ENCODE measurements around the gene SLC22A9.

The SLC22A9 gene

GRCh38 chr11:63417174-63417852 lies 47.7 kb downstream of the SLC22A9 start:
- no peak for TF ChIP-seq USF1 (IDR thresholded peaks at IDR 0.05)
- no peak for TF ChIP-seq CREB1 (IDR thresholded peaks at IDR 0.05; ENCODE audit: low read depth)
- TF ChIP-seq EGR1 (IDR thresholded peaks at IDR 0.05), result no peak
- no peak for TF ChIP-seq MAX (IDR thresholded peaks at IDR 0.05)
- no peak for TF ChIP-seq TAF1 (IDR thresholded peaks at IDR 0.05; ENCODE audit: low read depth)
- no peak for TF ChIP-seq TCF12 (IDR thresholded peaks at IDR 0.05; ENCODE audit: low read depth)
- no peak for TF ChIP-seq RAD21 (IDR thresholded peaks at IDR 0.05; ENCODE audit: low read depth)
- TF ChIP-seq YY1 (IDR thresholded peaks at IDR 0.05; ENCODE audit: low read depth), result no peak
- no peak for TF ChIP-seq ZBTB7A (IDR thresholded peaks at IDR 0.05; ENCODE audit: low read depth)
- no peak for TF ChIP-seq FOXM1 (IDR thresholded peaks at IDR 0.05; ENCODE audit: borderline replicate concordance, low read depth)
- TF ChIP-seq EP300 (IDR thresholded peaks at IDR 0.05; ENCODE audit: borderline replicate concordance), result no peak
- no peak for TF ChIP-seq CEBPB (IDR thresholded peaks at IDR 0.05)
- TF ChIP-seq TEAD4 (IDR thresholded peaks at IDR 0.05), result no peak
- no peak for TF ChIP-seq NFIC (IDR thresholded peaks at IDR 0.05)
- TF ChIP-seq REST (IDR thresholded peaks at IDR 0.05; ENCODE audit: low read depth), result no peak

- TF ChIP-seq NFIC (IDR thresholded peaks at IDR 0.05) (no peak), ZBTB7A (IDR thresholded peaks at IDR 0.05; ENCODE audit: low read depth) (no peak), FOXM1 (IDR thresholded peaks at IDR 0.05; ENCODE audit: borderline replicate concordance, low read depth) (no peak), CREB1 (IDR thresholded peaks at IDR 0.05; ENCODE audit: low read depth) (no peak), EP300 (IDR thresholded peaks at IDR 0.05; ENCODE audit: borderline replicate concordance) (no peak), TEAD4 (IDR thresholded peaks at IDR 0.05) (no peak), EGR1 (IDR thresholded peaks at IDR 0.05) (no peak), YY1 (IDR thresholded peaks at IDR 0.05; ENCODE audit: low read depth) (no peak), MAX (IDR thresholded peaks at IDR 0.05) (no peak), USF1 (IDR thresholded peaks at IDR 0.05) (no peak), TAF1 (IDR thresholded peaks at IDR 0.05; ENCODE audit: low read depth) (no peak), REST (IDR thresholded peaks at IDR 0.05; ENCODE audit: low read depth) (no peak), TCF12 (IDR thresholded peaks at IDR 0.05; ENCODE audit: low read depth) (no peak), CEBPB (IDR thresholded peaks at IDR 0.05) (no peak)
Measured at GRCh38 chr11:63427971-63428508, 58.5 kb downstream of the SLC22A9 start.

- TF ChIP-seq YY1 (IDR thresholded peaks at IDR 0.05; ENCODE audit: low read depth), result no peak
- no peak for TF ChIP-seq TCF12 (IDR thresholded peaks at IDR 0.05; ENCODE audit: low read depth)
- TF ChIP-seq NFIC (IDR thresholded peaks at IDR 0.05), result no peak
- no peak for TF ChIP-seq MAX (IDR thresholded peaks at IDR 0.05)
- no peak for TF ChIP-seq EGR1 (IDR thresholded peaks at IDR 0.05)
- no peak for TF ChIP-seq EP300 (IDR thresholded peaks at IDR 0.05; ENCODE audit: borderline replicate concordance)
- TF ChIP-seq CREB1 (IDR thresholded peaks at IDR 0.05; ENCODE audit: low read depth), result no peak
- TF ChIP-seq TAF1 (IDR thresholded peaks at IDR 0.05; ENCODE audit: low read depth), result no peak
- no peak for TF ChIP-seq REST (IDR thresholded peaks at IDR 0.05; ENCODE audit: low read depth)
- no peak for TF ChIP-seq TEAD4 (IDR thresholded peaks at IDR 0.05)
Measured at GRCh38 chr11:63443714-63444113, 74.1 kb downstream of the SLC22A9 start.

- TF ChIP-seq TCF12 (IDR thresholded peaks at IDR 0.05; ENCODE audit: low read depth) (no peak), ZBTB7A (IDR thresholded peaks at IDR 0.05; ENCODE audit: low read depth) (no peak), CEBPB (IDR thresholded peaks at IDR 0.05) (no peak)
Measured at GRCh38 chr11:63444160-63444559, 74.6 kb downstream of the SLC22A9 start.
